ENCODE measurements around the gene OPN1SW. TPM values are rescaled to one million over a fixed set of nuclear protein-coding genes. Genes with fewer than 3 reads are reported as not detected.

OPN1SW gene, protein sequence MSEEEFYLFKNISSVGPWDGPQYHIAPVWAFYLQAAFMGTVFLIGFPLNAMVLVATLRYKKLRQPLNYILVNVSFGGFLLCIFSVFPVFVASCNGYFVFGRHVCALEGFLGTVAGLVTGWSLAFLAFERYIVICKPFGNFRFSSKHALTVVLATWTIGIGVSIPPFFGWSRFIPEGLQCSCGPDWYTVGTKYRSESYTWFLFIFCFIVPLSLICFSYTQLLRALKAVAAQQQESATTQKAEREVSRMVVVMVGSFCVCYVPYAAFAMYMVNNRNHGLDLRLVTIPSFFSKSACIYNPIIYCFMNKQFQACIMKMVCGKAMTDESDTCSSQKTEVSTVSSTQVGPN
- total RNA-seq = not detected

DNA sequence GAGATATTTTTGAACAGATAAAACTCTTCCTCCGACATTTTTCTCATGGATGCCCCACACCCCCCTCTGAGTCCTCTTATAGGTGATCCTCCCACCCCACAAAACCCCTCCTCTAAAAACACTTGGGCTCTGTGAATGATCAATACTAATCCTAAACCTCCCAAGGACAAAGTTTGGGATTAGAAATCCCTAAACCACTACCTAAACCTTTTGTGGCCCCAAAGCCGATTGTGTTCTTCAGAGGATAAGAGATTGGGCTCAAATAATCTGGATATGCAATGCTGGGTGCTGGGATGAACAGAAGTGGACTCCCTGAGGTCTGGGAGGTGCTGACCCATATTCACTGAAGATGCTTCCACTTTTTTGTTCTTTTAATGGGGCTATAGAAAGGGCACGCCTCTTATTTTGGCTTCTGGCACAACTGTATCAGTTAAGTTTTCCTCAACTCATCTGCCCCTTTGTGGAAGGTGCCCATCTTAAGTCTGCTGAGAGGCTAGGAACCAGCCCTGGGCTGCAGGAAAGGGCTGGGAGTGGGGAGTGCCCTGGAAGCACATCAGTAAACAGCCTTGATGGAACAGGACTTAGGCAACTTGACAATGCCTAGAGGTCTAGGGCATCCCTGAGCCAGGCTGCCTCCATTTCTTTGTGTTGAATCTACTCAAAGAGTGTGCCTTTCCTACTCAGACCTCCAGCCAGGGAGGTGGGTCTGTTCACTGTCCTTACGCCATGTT, at the start of gene OPN1SW:
OPN1SW (minus strand) TSS at position 51 of the 731 bp plus-strand sequence; CDS start at position 38, 13 bp downstream.

DNA sequence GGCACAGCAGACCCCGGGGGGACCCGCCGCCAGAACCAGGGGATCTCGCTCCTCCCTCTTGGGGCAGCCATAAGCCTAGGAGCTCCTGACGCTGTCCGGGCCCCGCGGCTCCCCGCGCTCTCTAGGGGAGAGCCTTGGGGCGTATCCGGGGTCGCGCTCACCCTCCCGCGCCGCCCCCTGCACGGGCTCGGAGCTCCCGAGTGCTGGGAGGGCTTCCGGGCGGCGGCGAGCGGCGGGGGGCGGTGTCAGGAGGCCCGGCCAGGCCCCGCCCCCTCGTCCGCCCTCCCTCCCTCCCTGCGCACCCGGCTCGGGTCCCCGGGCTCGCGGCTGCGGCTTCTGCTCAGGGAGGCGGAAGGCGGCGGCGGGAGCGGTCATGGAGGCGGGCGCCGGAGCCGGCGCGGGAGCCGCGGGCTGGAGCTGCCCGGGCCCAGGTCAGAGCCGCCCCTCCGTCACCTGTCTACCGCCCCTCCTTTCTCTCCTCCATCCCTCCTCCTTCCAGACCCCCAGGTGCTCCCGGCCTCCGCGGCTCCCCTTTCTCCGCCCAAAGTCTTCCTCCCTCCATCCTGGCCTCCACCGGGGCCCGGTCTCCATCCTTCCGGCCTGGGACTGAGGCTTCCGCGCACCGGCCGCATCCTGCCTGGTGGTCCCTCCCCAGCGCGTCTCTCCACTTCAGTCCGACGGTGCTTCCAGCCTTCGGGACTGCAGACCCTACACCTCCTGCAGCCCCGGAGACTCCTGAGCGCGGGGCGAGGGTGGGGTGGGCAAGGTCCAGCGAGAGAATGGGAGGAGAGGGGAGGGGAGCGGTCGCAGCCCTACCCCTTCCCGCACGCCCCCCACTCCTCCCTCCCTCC, 15.8 kb upstream of the OPN1SW start, which contains the start of gene CCDC136:
CCDC136 (plus strand) TSS at position 848 of the 851 bp plus-strand sequence. CDS start 444 bp downstream, outside the sequence.

DNA sequence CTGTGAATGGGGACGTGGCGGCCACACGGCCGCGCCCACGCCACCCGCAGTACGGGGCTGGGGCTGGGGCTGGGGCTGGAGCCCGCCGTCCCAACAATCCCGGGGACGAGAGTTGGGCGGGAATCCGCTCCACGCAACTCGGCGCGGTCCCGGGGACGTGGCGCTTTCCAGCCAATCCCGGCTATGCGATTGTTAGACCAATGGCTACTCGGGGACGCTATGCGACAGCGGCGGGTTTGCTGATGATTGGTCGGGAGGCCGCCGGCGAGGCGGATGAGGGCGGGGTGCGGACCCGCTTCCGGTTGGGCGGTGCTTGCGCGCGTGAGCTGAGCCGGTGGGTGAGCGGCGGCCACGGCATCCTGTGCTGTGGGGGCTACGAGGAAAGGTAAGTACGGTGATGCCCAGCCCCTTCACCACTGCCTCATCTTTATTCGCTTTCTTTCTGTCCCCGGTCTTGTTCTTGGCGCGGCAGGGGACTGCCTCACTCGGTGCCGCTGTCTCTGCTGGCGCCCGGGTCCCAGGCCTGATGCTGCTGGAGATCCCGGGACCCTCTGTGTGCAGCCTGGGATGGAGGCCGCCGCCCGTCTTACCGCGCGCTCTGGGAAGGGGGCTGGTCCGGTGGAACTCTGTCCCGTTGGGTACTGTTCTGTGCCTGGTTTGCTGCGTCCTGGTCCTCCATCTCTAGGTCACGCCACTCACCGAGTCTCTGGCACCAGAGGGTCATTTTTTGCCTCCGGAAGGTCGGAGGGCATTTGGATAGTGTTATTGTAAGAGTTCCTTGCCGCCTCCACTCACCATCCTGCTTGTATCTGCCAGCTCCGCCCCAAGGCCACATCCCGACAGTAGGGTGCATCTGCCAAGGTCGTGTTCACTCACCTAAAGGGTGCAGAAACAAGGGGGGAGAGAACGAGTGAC, 36.3 kb downstream of the OPN1SW start, which contains the start of gene CALU:
CALU (plus strand) TSS at position 312 of the 915 bp plus-strand sequence. CDS start 9,225 bp downstream, outside the sequence.

Small RNA genes lying within 50 kb of the gene (small RNA-seq; reads per million reads assigned to genes)
- gene RN7SL81P (ENCODE audit: low replicate concordance) = not detected

Other genes with a start within 250 kb of the OPN1SW start
- 0.82 TPM for gene GARIN1A, start 103.5 kb downstream of the OPN1SW start, total RNA-seq
- 80.8 TPM for gene CALU, start 36.4 kb downstream of the OPN1SW start, total RNA-seq
- gene CCDC136, start 16.2 kb upstream of the OPN1SW start, total RNA-seq = 13.8 TPM
- 190 TPM for gene FLNC, start 54.6 kb upstream of the OPN1SW start, total RNA-seq
- gene ATP6V1F, start 87.1 kb upstream of the OPN1SW start, total RNA-seq = 120 TPM
- 16.2 TPM for gene KCP, start 134.9 kb upstream of the OPN1SW start, total RNA-seq
- gene IRF5, start 162.1 kb upstream of the OPN1SW start, total RNA-seq = 9.4 TPM